Activated CD4-positive, alpha-beta memory T cell treated with anti-CD3 and anti-CD28 coated beads, Interleukin-2, amount 10 ng/mL, durations not matched to agents 7 days and 5 days (primary cell): ENCODE measurements around the gene ABLIM3. TPM values are rescaled to one million over a fixed set of nuclear protein-coding genes. Genes with fewer than 3 reads are reported as not detected.

Experiments
- CTCF ChIA-PET: fragments of 350-600 bp; sonication (Branson Sonifier 250); formaldehyde crosslinking; loops from one replicate; lab custom pipeline; 2021; ENCODE audit warnings: antibody characterized with exemption, inconsistent platforms; lab: Charles Lee
- POLR2A ChIA-PET: fragments of 350-600 bp; sonication (Branson Sonifier 250); formaldehyde crosslinking; loops from one replicate; lab custom pipeline; 2021; ENCODE audit warnings: antibody characterized with exemption; lab: Charles Lee
- DNase-seq: peaks from one replicate; pipeline ENCODE4 v3.0.0-alpha.2; 2020
- H3K27ac Mint-ChIP-seq: one replicate; pipeline ENCODE4 v1.8.0; 2021; ENCODE audit warnings: mild to moderate bottlenecking, mixed read lengths
- H3K27me3 Mint-ChIP-seq: one replicate; pipeline ENCODE4 v1.8.0; 2021; ENCODE audit warnings: mixed read lengths
- H3K36me3 Mint-ChIP-seq: one replicate; pipeline ENCODE4 v1.8.0; 2021; ENCODE audit warnings: low read depth, mixed read lengths
- H3K4me1 Mint-ChIP-seq: one replicate; pipeline ENCODE4 v1.8.0; 2021; ENCODE audit warnings: mixed read lengths
- H3K4me3 Mint-ChIP-seq: one replicate; pipeline ENCODE4 v1.8.0; 2021; ENCODE audit warnings: mild to moderate bottlenecking, mixed read lengths
- H3K9me3 Mint-ChIP-seq: one replicate; pipeline ENCODE4 v1.8.0; 2021; ENCODE audit warnings: mixed read lengths
- total RNA-seq, 2 experiments: library from RNA; stranded (reverse); gene quantifications; one replicate each; pipeline ENCODE4 v1.2.3, GENCODE V29; 2021

Gene ABLIM3
- total RNA-seq, 2 experiments from 2014 or later: 0.08 to 0.38 TPM

DNA sequence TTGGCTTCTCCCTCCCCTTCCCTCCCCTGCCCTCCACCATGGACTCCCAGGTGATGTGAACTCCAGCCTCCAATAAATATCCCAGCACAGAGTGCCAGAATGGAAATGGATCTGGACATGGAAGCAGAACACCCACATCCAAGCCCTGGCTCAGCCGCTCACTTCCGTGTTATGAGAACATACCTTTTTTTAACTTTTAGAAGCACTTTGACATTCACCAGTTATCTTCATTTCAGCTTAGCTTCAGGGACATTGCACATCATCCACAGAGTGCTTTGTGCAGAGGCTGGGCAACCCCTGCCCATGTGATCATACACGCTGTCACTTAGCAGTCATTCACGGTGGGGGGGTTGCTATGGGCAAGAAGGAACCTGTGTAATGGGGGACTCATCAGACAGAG lies 139.5 kb downstream of the ABLIM3 start:
- CTCF ChIA-PET: interaction anchor here (1.5 kb wide), 1 partner anchor 11 kb away, joined by 3 read pairs; no protein-coding TSS in a partner anchor
- POLR2A ChIA-PET: no interaction called here

DNA sequence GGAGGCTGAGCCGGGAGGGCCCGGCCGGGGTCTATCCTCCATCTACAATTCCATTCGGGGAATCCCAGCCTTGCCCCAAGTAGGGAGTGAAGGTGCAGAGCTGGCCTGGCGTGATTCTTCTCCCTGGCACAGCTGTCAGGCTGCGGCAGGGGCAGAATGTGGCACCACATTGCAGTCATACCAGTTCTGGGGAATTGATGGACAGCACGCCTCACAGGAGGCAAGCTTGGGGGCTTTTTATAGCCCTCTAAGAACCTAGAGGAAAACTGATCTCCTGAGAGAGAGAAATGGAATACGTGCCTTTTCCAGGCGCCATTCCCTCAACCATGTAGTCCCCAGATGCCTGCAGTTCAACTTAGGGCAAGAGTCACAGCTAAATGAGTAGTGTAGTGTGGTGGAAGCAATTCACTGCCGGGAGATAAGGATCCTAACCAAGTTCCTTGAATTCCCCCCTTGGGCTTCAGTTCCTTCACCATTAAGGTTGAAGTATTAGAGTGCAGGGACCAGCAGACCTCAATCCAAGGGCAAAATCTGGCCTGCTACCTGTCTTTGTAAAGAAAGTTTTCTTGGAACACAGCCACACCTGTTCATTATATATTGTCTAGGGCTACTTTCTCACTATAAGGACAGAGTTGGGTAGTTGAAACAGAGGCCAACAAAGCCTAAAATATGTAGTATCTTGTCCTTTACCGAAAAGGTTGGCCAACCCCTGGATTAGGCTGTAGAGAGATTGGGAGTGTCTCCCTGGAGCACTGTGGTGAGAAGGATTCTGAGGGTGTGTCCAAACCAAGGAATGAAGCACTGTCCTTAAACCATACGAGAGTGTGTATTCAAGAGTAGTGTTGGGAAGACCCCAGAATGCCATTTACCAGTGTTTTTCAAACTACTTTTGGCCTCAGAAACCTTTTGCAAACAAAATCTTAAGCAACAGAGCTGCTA lies 141.0 kb downstream of the ABLIM3 start:
- no peaks in the 10 kb centered on the region for H3K4me1 Mint-ChIP-seq
- peaks cover 29% of the 10 kb centered on the region for H3K27me3 Mint-ChIP-seq
- H3K4me3 Mint-ChIP-seq: no peak overlapping the region
- no peak overlapping the region for H3K27ac Mint-ChIP-seq
- DNase-seq: no peak
- CTCF ChIA-PET: interaction anchor here (1.3 to 1.5 kb wide), 2 partner anchors 13 to 141 kb away, joined by 3 read pairs; partner anchors contain the start of gene ABLIM3
- H3K36me3 Mint-ChIP-seq: no peaks in the 10 kb centered on the region
- H3K9me3 Mint-ChIP-seq: no peaks in the 10 kb centered on the region
- POLR2A ChIA-PET: no interaction called here

More for the DNA sequence above, 139.5 kb downstream of the ABLIM3 start:
- Mint-ChIP-seq H3K27me3 (peaks cover 43% of the 10 kb centered on the region), H3K9me3 (no peaks in the 10 kb centered on the region), H3K36me3 (no peaks in the 10 kb centered on the region), H3K4me3 (no peak overlapping the region), H3K27ac (no peak overlapping the region), H3K4me1 (no peaks in the 10 kb centered on the region)
- DNase-seq: no peak

DNA sequence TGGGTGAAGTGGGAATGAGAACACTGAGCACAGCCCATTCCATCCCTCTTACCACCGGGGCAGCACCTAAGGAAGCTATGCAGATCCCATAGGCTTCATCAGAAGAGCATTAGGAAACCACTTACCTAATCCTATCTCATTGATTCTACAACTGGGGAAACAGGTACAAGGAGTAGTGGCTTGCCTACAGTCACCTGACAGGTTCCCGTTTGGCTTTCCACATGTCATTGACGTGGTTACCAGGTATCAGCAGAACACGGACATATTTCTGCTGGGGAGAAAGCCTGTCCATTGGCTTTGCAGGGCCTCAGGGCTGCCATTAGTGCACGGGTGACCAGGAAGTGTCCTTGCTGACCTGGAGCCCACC lies 141.7 kb downstream of the ABLIM3 start:
- Mint-ChIP-seq H3K9me3 (no peaks in the 10 kb centered on the region), H3K27ac (no peak overlapping the region), H3K4me1 (no peaks in the 10 kb centered on the region), H3K36me3 (no peaks in the 10 kb centered on the region), H3K4me3 (no peak overlapping the region), H3K27me3 (peaks cover 24% of the 10 kb centered on the region)
- DNase-seq: no peak
- ChIA-PET CTCF (no interaction called here), POLR2A (no interaction called here)

DNA sequence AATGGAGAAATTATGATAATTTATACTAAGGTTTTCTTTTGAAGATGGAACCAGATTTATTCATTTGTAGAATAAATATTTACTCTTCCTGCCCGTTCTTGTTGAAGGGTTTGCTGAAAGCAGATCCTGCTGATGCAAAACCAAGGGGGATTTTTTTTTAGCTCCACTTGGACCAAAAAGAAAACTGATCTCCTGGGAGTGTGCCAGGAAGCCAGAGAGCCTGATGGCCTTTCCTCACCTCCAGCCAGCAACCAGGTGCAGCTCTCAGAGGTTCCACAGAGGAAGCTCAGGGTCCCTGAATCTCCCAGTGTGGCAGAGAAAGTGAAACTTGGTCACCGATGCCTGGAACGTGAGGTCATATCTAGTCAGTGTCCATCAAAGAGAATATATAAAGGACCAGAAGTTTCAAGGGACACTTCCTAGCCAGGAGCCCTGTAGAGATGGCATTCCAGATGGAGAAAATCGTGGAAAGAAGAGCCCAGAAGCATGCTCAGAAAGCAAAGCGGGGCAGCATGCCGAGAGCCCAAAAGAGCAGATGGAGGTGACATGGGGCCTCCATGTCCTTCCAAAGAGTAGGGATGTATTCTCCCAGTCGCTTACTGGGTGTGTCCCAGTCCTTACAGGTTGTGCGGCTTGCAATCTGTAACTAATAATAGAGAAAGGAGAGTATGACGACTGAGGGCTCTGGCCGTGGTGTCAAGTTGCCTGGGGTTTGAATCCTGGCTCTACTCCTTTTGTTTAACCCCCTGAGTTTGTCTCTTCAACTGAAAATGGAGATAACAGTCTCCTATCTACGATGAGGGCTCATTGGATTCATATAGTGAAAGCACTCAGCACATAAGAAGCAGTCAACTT lies 142.6 kb downstream of the ABLIM3 start:
- Mint-ChIP-seq H3K4me3 (no peak overlapping the region), H3K27me3 (peaks cover 15% of the 10 kb centered on the region), H3K27ac (no peak overlapping the region), H3K4me1 (no peaks in the 10 kb centered on the region), H3K36me3 (no peaks in the 10 kb centered on the region), H3K9me3 (no peaks in the 10 kb centered on the region)
- CTCF ChIA-PET: interaction anchor here (1.5 kb wide), 1 partner anchor 15 kb away, joined by 4 read pairs; no protein-coding TSS in a partner anchor
- POLR2A ChIA-PET: no interaction called here
- no peak for DNase-seq

DNA sequence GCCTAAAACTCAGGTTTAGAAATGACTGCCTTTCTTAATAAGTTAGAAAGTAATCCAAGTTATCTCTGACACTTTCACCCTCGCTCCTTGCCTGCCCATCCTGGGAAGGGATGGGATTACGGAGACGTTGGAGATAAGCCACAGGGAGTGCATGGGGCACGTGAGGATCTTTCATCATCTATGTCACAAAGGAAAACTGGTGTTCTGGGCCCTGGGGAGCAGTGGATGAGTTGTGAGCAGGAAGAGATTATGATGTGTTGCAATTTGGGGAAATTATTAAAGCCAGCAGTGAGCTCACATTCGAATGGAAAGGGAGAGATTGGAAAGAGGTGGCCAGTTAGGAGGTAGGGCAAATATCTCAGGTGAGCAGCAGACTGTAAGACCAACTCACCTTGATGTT lies 143.2 kb downstream of the ABLIM3 start:
- DNase-seq: no peak
- H3K27me3 Mint-ChIP-seq: peaks cover 11% of the 10 kb centered on the region
- H3K4me3 Mint-ChIP-seq: no peak overlapping the region
- no peak overlapping the region for H3K27ac Mint-ChIP-seq
- no peaks in the 10 kb centered on the region for H3K9me3 Mint-ChIP-seq
- no peaks in the 10 kb centered on the region for H3K36me3 Mint-ChIP-seq
- CTCF ChIA-PET: interaction anchor here (1.5 kb wide), 1 partner anchor 16 kb away, joined by 4 read pairs; no protein-coding TSS in a partner anchor
- no peaks in the 10 kb centered on the region for H3K4me1 Mint-ChIP-seq
- POLR2A ChIA-PET: no interaction called here

DNA sequence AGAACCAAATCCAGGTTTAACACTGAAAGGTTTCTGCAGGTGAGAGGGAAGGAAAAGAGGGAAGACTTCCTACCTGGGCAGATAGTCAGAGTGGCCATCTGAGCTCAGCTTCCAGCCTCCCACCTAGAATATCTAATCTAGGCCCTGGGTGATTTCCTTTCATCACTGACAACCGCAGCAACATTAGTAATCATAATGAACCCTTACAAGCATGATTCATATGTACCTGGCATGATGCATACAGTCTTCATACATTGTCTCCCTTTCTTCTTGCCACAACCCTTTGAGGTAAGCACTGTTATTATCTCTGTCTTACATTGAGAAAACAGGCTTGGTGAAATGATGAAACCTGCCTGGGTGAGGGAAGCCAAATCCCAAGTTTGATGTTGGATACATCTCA lies 143.9 kb downstream of the ABLIM3 start:
- peaks cover 6% of the 10 kb centered on the region for H3K27me3 Mint-ChIP-seq
- no peaks in the 10 kb centered on the region for H3K36me3 Mint-ChIP-seq
- H3K4me1 Mint-ChIP-seq: no peaks in the 10 kb centered on the region
- H3K4me3 Mint-ChIP-seq: no peak overlapping the region
- ChIA-PET POLR2A (no interaction called here), CTCF (interaction anchor here (1.5 kb wide), 1 partner anchor 16 kb away, joined by 4 read pairs; no protein-coding TSS in a partner anchor)
- no peak overlapping the region for H3K27ac Mint-ChIP-seq
- no peaks in the 10 kb centered on the region for H3K9me3 Mint-ChIP-seq
- no peak for DNase-seq

DNA sequence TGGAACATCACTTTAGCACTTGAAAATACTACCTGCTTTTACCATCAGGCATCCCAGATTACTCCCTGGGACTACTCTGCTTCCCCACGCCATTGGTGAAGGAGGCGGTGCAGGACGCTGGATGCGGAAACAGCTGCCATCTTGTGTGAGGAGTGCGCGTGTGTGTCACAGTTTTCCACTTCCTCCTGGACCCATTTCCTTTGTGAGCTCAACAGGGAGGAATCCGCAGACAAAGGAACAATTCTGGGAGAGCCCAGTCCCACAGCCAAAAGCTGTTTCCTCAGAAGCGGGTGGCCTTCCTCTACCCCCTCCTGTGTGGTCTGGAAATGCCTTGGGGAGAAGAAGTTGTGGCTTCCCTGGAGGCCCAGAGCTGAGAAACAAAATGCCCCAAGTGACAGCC lies 147.1 kb downstream of the ABLIM3 start:
- Mint-ChIP-seq H3K4me3 (no peak overlapping the region), H3K4me1 (no peaks in the 10 kb centered on the region), H3K36me3 (no peaks in the 10 kb centered on the region), H3K27me3 (peaks cover 15% of the 10 kb centered on the region), H3K9me3 (no peaks in the 10 kb centered on the region), H3K27ac (no peak overlapping the region)
- CTCF ChIA-PET: no interaction called here
- POLR2A ChIA-PET: no interaction called here
- no peak for DNase-seq

DNA sequence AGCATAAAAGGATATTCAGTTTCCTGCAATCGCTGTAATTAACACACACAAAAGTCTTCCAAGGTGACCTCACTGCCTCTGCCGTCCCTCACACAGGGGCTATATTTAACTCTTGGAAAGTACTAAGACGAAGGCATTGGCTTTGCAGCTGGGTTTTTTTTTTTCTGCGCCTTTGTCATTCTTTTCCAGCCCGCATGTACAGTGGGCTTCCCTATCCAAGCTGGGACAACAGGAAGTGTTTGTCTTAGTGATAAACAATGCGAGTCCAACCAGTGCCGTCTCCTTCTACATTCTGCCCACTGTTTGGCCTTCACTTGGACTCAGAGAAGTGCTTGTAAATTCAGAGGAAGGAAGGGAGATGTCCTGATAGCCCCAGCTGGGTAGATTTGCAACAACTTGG lies 148.0 kb downstream of the ABLIM3 start:
- POLR2A ChIA-PET: interaction anchor here (1.1 kb wide), 1 partner anchor 13 kb away, joined by 3 read pairs; no protein-coding TSS in a partner anchor
- Mint-ChIP-seq H3K4me3 (no peak overlapping the region), H3K27me3 (peaks cover 17% of the 10 kb centered on the region), H3K27ac (no peak overlapping the region), H3K4me1 (no peaks in the 10 kb centered on the region), H3K36me3 (no peaks in the 10 kb centered on the region), H3K9me3 (no peaks in the 10 kb centered on the region)
- DNase-seq: no peak
- CTCF ChIA-PET: no interaction called here

DNA sequence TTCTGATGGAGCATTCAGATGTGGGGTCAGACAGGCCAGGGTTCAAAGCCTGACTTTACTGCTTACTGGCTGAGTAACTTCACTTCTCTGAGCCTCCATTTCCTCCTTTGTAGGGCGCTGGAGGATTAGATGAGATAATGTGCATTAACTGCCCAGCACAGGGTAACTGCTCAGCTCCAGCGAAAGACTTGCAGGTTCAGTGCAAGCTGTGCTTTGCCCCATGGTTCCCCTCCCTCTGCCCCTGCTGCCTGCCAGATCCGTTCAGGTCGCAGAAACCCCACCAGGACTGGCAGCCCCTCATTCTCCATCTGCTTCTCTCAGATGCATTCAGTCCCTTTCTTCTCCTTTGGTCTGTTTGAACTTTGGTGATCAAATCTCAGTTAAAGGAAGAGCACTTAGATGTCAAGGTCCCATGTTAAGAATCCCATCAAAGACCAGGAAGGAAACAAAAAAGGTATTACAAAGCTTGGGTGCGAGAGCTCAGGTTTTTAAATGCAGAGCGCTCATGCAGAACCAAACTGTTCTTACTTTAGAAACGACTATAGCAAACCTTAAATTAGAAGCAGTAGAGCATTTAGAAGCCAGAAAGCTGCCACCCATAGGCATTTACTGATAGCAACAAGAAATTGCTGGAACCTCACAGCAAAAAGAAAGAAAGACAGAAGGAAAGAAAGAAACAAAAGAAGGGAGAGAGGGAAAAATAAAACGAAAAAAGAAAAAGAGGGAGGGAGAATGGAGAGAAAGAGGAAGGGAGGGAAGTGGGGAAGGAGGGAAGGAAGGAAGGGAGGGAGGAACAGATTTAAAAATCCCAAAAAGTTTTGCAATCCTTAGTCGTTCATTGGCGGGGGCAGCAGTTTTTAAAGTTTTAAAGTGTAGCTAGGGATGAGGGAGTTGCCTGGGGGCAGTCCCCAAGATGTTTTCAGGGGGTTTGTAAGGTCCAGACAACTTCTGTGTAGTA lies 153.9 kb downstream of the ABLIM3 start:
- peaks cover 38% of the 10 kb centered on the region for H3K27me3 Mint-ChIP-seq
- H3K9me3 Mint-ChIP-seq: no peaks in the 10 kb centered on the region
- H3K27ac Mint-ChIP-seq: no peak overlapping the region
- H3K36me3 Mint-ChIP-seq: no peaks in the 10 kb centered on the region
- no peak for DNase-seq
- POLR2A ChIA-PET: no interaction called here
- CTCF ChIA-PET: no interaction called here
- H3K4me3 Mint-ChIP-seq: no peak overlapping the region
- H3K4me1 Mint-ChIP-seq: no peaks in the 10 kb centered on the region

DNA sequence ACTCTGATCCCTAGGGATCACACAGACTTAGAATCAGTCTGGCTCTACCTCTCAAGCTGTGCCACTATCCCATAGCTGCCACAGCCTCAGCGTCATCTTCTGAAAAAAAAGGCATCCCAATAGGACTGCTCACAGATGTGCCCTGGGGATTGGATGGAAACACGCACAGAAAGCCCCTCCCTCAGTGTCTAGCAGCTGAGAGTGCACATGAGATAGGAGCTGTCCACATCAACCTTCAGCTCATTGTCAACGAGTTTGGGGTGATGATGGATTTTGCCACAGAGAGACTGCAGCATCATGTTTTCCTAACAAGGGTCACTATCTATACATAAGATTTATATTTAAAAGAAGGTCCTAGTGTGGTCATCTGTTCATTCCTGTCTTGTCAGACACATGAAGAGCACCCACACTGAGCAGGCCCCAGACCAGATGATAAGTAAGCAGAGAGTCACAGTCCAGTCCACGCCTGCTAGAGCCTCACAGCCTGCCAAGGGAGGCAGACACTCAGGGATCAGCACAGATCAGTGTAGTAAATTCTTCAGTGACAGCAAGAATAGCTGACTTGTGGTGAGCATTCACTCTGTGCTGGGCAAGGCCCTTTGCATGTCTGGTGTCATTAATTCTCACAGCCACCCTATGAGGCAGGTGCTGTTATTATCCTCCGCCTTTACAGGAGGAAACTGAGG lies 156.2 kb downstream of the ABLIM3 start:
- no peaks in the 10 kb centered on the region for H3K36me3 Mint-ChIP-seq
- no peak for DNase-seq
- ChIA-PET CTCF (interaction anchor here (0.7 kb wide), 1 partner anchor 20 kb away, joined by 4 read pairs; no protein-coding TSS in a partner anchor), POLR2A (interaction anchor here (0.5 to 1.5 kb wide), 3 partner anchors 11 to 1254 kb away, joined by 3 read pairs; no protein-coding TSS in a partner anchor)
- no peaks in the 10 kb centered on the region for H3K9me3 Mint-ChIP-seq
- peaks cover 28% of the 10 kb centered on the region for H3K27me3 Mint-ChIP-seq
- H3K27ac Mint-ChIP-seq: no peak overlapping the region
- H3K4me1 Mint-ChIP-seq: no peaks in the 10 kb centered on the region
- H3K4me3 Mint-ChIP-seq: no peak overlapping the region

DNA sequence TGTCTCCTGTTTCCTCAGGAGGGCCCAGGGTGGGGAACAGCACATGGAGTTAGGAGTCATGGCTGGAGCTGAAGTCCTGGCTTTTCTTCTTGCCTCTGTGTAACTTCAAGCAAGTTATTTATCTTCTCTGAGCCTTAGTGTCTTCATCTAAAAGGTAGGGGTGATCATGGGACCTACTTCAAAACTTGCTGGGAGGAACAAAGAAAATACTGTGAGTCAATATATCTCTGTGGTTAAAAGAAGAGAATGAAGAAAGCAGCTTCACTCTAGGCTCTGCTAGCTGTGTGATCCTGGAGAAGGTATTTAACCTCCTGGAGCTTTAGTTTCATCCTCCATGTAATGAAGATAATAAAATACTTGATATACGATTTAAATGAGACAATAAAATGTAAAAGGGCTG lies 156.9 kb downstream of the ABLIM3 start:
- ChIA-PET CTCF (interaction anchor here (0.7 to 1.7 kb wide), 3 partner anchors 10 to 70 kb away, joined by 3 to 4 read pairs (median 4); no protein-coding TSS in a partner anchor), POLR2A (interaction anchor here (0.5 to 1.5 kb wide), 3 partner anchors 10 to 1255 kb away, joined by 3 read pairs; no protein-coding TSS in a partner anchor)

More for the DNA sequence above, 156.9 kb downstream of the ABLIM3 start:
- Mint-ChIP-seq H3K9me3 (no peaks in the 10 kb centered on the region), H3K36me3 (no peaks in the 10 kb centered on the region), H3K4me1 (no peaks in the 10 kb centered on the region), H3K27me3 (peaks cover 26% of the 10 kb centered on the region), H3K4me3 (no peak overlapping the region), H3K27ac (no peak overlapping the region)
- DNase-seq: no peak
